HG02885 (cell line): ENCODE data around the gene SPATA2L.
"Not testable (repeated sequence)": the region's sequence is repeated elsewhere in the genome, so short reads cannot be mapped to it uniquely, and the experiment has no call there.

Source experiments
- ATAC-seq: cut with Tn5 transposase; IDR thresholded peaks from one replicate; pipeline ENCODE4 v1.9.1; 2021; ENCODE audit warnings: mild to moderate bottlenecking; ENCODE audit not compliant: unreplicated experiment, poor library complexity

Gene SPATA2L

DNA sequence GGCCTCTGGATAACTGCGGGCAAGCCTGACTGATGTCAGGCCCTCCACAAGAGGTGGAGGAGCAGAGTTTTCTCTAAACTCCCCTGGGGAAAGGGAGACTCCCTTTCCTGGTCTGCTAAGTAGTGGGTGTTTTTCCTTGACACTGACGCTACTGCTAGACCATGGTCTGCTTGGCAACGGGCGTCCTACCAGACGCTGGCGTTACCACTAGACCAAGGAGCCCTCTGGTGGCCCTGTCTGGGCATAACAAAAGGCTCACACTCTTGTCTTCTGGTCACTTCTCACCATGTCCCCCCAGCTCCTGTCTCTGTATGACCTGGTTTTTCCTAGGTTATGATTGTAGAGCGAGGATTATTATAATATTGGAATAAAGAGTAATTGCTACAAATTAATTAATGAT, 34.5 kb downstream of the SPATA2L start:
- not testable (repeated sequence) for ATAC-seq

DNA sequence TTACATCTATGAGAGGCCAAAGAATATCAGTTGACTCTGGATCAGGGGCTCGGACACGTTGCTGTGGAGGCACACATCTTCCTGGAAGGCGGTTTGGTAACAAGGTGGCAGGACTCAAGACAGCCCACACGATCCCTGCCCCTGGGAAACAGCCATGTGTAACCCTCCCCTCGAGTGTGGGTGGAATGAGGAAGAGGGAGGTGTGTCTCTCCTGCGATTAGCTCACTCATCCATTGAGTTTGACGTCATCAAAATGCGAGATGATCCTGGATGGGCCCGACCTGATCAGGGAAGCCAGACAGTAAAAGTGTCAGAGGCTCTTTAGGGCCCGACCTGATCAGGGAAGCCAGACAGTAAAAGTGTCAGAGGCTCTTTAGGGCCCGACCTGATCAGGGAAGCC, 37.3 kb downstream of the SPATA2L start:
- not testable (repeated sequence) for ATAC-seq

DNA sequence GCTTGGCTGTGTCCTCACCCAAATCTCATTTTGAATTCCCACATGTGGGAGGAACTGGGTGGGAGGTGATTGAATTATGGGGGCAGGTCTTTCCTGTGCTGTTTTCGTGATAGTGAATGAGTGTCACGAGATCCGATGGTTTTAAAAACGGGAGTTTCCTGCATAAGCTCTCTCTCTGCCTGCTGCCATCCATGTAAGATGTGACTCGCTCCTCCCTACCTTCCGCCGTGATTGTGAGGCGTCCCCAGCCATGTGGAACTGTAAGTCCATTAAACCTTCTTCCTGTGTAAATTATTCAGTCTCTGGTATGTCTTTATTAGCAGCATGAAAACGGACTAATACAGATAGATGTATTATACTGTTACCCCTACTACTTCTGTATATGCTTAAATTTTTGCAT, 40.3 kb downstream of the SPATA2L start:
- no peak for ATAC-seq

DNA sequence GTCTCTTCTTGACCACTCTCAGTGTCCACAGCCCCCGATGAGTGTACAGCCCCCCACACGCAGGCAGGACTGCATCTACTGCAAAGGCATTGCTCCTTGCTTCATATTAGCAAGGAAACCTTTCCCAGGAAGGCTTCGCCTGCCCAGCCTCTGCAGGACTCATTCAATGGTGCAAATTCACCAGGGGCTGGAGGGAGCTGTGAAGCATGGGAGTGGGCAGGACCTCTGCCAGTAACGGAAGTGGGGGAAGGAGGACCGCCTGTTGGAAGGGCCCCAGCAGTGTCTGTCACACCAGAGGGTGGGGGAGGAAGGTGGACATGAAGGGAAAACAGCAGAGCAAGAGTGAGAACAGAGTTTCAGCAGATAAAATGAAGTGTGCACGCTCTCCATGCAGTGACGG, 41.4 kb downstream of the SPATA2L start:
- no peak for ATAC-seq

DNA sequence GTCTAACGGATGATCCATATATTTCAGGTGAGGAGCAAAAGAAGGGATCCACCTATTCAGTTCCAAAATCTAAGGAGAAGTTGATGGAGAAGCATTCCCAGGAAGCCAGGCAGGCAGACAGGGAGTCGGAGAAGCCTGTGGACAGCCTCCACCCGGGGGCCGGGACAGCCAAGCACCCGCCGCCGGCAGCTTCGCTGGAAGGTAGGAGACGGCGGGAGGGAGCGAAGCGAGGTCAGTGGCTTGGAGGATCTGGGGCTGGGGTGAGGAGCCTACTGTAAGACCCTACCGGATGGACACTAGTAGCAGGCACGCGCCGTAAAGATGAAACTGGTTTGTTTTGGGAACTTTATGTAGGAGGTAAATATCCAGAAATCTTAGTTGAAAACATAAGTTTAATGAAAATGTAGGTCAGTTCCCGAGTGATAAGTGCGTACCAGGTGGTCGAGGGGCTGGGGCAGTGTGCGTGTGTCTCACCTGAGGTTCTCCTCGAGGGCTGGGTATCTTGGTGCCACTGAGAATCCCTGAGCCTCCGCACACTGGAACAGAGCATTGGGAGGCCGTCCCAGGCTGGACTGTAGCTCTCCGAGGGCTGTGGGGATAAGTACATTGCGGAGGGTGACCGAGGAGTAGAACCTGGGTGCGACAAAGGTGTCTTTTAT, 43.2 kb downstream of the SPATA2L start:
- no peak for ATAC-seq

DNA sequence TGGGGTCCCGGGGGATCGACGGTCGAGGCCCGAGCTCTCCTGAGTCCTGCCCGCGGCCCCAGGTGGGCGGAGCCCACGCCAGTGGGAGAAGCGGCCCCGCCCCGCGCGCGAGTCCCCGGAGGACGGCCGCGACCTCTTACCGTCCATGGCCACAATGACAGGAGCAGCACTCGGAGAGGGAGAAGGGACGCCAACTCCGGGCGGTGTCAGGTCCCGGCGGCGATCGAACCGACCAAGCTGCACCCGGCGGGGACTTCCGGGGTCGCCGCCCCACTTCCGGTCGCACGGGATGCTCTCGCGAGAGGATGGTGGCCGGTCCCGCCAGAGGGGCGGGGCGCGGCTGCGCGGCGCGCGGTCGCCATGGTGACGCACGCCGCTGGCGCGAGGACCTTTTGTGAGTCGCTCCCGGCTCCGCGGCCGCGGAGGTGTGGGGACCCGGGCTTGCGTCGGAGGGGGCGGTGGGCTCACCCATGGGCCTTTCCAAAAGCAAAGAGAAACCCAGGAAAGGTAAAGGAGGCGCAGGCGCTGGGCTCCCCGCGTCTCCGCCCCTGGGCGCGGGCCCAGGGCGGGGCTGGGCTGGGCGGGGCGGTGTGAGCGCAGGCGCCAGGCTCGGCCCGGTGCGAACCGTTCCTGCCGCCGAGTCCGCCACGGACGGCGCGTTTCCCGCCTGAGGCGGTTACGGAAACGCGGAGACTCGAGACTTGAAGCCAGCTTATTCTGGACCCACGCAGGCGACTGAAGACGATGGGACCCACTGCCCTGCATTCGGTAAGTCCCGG, 43.9 kb downstream of the SPATA2L start, which contains the start of the genes CHMP1A and SPATA33:
CHMP1A (minus strand) TSS at position 267 of the 779 bp plus-strand sequence; CDS start at position 147, 120 bp downstream.
SPATA33 (plus strand) TSS at position 395 of the 779 bp plus-strand sequence; CDS start at position 471, 76 bp downstream.
- ATAC-seq: peak; percentile 92

DNA sequence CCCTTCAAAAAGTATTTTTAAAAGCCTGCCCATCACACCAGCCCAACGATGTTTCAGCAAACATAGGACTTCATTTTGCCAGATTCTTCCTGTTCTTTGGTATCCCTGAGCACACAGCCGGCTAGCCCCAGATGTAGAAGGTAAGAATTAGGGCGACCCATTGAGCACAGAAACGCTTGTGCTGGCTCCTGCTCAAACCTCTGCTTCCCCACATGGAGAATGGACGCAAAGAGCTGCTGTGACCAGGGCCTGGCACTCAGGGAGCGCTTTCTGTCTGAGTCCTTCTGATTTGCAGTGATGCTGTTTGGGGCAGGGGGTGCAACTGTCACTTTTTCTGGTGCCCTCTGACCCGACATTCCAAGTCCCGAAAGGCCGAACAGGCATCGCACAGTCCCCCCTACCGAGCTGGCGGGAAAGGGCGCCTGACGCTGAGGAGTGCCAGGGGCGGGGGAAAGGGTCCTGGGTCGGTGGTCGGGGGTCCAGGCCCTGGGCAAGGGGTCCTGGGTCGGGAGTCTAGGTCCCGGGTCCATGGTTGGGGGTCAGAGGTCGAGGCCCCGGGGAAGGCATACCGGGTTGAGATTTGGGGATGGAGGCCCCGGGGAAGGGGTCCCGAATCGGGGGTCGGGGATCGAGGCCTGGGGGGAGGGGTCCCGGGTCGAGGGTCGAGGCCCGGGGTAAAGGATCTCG, 44.9 kb downstream of the SPATA2L start:
- ATAC-seq: no peak

DNA sequence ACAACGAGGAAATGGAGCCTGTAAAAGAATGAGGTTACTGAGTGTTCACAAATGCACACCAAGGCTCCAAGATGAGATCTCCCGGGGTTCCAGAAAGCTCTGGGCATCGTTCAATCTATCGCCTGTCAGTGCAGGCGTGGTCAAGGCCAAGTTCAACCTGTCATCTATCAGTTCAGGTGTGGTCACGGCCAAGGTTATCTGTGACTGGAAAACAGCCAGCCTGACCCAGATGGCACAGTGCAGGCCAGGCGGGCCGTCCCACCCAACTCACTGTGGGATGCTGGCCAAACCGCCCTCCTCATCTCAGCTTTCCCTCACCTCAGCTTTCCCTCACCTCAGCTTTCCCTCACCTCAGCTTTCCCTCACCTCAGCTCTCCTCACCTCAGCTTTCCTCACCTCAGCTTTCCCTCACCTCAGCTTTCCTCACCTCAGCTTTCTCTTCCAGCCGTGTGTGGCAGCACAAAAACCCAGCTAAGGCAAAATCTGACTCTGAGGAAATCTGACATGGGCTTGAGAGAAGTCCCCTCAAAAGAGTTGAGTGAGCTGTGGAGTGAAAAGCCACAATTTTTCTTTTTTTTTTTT, 46.4 kb downstream of the SPATA2L start:
- ATAC-seq: no peak

DNA sequence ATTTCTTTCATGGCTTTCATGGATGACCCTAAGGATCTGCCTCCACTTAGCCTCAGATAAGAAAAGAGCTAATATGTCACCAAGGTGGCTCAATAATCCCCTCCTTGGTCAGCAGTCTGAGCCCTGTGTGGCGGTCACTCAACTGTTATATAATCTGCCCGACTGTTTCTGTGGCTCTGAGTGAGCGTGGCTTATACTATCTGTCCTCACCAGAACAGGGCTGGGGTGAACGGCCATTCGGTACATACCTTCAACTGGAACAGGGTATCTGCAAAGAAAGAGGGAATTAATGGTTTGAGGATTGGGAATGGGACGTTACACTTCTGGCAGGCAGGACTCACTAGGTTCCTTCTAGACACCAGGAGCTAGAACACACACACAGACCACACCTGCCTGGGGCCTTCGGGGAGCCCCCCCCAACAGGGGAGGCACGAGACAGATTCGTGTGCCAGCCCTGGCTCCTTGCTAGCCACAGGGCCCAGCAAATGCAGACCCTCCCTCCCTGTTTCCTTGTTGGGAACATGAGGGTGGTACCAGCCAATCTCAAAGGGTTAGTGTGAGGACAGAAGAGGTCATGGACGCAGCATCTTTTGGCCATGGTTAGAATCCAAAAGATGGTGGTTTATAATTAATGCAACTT, 47.7 kb downstream of the SPATA2L start:
- no peak for ATAC-seq

DNA sequence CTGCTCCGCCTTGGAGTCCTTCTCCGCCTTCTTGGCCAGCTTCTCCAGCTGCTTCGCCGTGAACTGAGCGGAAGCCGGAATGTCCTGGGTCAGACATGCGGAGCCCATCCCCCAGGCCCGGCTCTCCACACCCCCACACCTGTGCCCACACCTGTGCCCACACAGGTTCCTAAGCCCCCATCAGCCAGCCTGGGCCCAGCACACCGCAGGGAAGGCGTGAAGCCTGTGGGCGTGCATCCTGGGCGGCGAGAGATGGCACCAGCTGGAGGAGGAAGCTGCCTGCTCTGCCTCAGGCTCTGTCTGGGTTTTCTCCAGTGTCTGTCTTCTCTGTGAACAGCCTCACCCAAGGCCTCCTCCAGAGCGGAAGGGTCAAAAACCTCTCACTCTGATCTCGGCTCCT, 49.9 kb downstream of the SPATA2L start:
- no peak for ATAC-seq

DNA sequence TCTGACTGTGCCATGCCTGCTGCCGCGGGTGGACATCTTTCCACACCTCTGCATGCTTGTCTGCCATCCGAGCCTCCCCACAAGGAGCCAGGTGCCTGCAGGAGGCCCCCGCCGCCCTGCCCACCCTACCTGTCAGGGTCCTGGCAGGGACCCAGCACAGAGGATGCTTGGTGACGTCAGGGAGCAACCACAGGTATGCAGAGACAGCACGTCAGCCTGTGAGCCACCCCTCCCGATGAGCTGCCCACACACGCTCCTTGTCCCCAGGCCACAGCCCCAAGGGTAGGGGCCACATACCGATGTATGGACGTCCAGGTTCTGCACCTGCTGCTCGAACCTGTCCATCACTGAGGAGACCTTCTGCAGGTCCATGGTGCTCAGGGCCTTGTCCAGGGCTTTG, 54.6 kb downstream of the SPATA2L start:
- no peak for ATAC-seq
